ENCODE measurements around the gene PHYHD1. TPM values are rescaled to one million over a fixed set of nuclear protein-coding genes. Genes with fewer than 3 reads are reported as not detected.

PHYHD1 gene
- total and polyA plus RNA-seq, 2 donors (not counting 3 experiments of a cell fraction or from before 2014, with no cell fraction given): 1.1 to 1.8 TPM

GRCh38 chr9:128906741-128907140 lies 14.0 kb upstream of the PHYHD1 start:
- H3K79me2 ChIP-seq (ENCODE audit: control insufficient read depth, insufficient read depth, low read length): peaks cover 78% of the 10 kb centered on the region
- intact Hi-C loops (cut with micrococcal nuclease): no loop called here
- dilution Hi-C loops (cut with MboI; ENCODE audit: extremely low pct_ligation_motif_present, low sequenced_read_pairs): no loop called here
- H3K4me2 ChIP-seq (ENCODE audit: insufficient read depth, low read length): no peak overlapping the region
- DNase-seq (ENCODE audit: low read depth, low spot score) (no peak), FAIRE-seq (no peak)
- H4K20me1 ChIP-seq (replicated peaks; ENCODE audit: control insufficient read depth, extremely low read depth, insufficient read depth, low read length): no peaks in the 10 kb centered on the region
- H3K9me1 ChIP-seq (replicated peaks; ENCODE audit: control insufficient read depth, extremely low read depth, insufficient read depth, low read length): no peaks in the 10 kb centered on the region
- H3K27me3 ChIP-seq (ENCODE audit: control insufficient read depth in 2 of 2, insufficient read depth in 2 of 2, low read length in 2 of 2): no peaks in the 10 kb centered on the region
- TF ChIP-seq CTCF (IDR thresholded peaks at IDR 0.05; ENCODE audit: extremely low read depth in 1 of 2, insufficient read depth in 1 of 2, low read depth in 1 of 2, low read length in 2 of 2): no peak
- TF ChIP-seq POLR2AphosphoS5 (IDR thresholded peaks at IDR 0.05; ENCODE audit: insufficient read depth, low read depth, low read length): no peak
- TF ChIP-seq MYC (IDR thresholded peaks at IDR 0.05; ENCODE audit: low read depth, low read length): no peak
- no peak for TF ChIP-seq POLR2A (IDR thresholded peaks at IDR 0.05; ENCODE audit: low read depth, low read length)
- TF ChIP-seq EZH2 (IDR thresholded peaks at IDR 0.05; ENCODE audit: borderline replicate concordance, low read depth, low read length, severe bottlenecking): no peak
- TF ChIP-seq MAX (IDR thresholded peaks at IDR 0.05; ENCODE audit: insufficient read depth, insufficient read length): no peak
- TF ChIP-seq JUN (IDR thresholded peaks at IDR 0.05; ENCODE audit: borderline replicate concordance, insufficient read depth, insufficient read length, low read depth): no peak
- TF ChIP-seq FOS (IDR thresholded peaks at IDR 0.05; ENCODE audit: borderline replicate concordance, insufficient read depth, low read length): no peak
- TF ChIP-seq GATA2 (IDR thresholded peaks at IDR 0.05; ENCODE audit: insufficient read depth, insufficient read length, low read depth, low read length): no peak
- BruUV-seq (replicated peaks): no TSS peak
- H3K4me3 ChIP-seq (replicated peaks in 1 of 3; ENCODE audit: insufficient read depth in 1 of 3, low read depth in 1 of 3, low read length in 3 of 3): no peak overlapping the region
- no peak overlapping the region for H3K9ac ChIP-seq (replicated peaks; ENCODE audit: extremely low read depth, insufficient read depth, low read length)
- no peak overlapping the region for H2AFZ ChIP-seq (ENCODE audit: low read depth, low read length)
- peaks cover 17 to 44% of the 10 kb centered on the region in 2 experiments for H3K36me3 ChIP-seq (ENCODE audit: control insufficient read depth in 2 of 2, extremely low read depth in 1 of 2, insufficient read depth in 2 of 2, low read length in 2 of 2)
- H3K4me1 ChIP-seq (ENCODE audit: control insufficient read depth, extremely low read depth, insufficient read depth, low read length): peaks cover 22% of the 10 kb centered on the region
- CTCF ChIA-PET: interaction anchor here (1.0 to 1.2 kb wide), 2 partner anchors 15 to 19 kb away, joined by 3 to 5 read pairs; no protein-coding TSS in a partner anchor
- H3K27ac ChIP-seq (ENCODE audit: insufficient read depth, low read depth, low read length): no peak overlapping the region
- H3K9me3 ChIP-seq (replicated peaks; ENCODE audit: control insufficient read depth, insufficient read depth, low read length): no peaks in the 10 kb centered on the region
- POLR2A ChIA-PET: no interaction called here
